Mesothelial cell of epicardium (in vitro differentiated cells): ENCODE measurements around the gene MAD2L2. TPM values are rescaled to one million over a fixed set of nuclear protein-coding genes. Genes with fewer than 3 reads are reported as not detected.

ENCODE experiments used
- DNase-seq, 2 experiments: peaks; one replicate each; pipeline ENCODE4 v3.0.0; 2021; ENCODE audit warnings: low spot score in 2 of 2; ENCODE audit not compliant: unreplicated experiment in 2 of 2
- H3K27ac Mint-ChIP-seq: 2 replicates; pipeline ENCODE4 v1.8.0; 2021; ENCODE audit warnings: mixed read lengths
- H3K27me3 Mint-ChIP-seq: 2 replicates; pipeline ENCODE4 v1.8.0; 2021; ENCODE audit warnings: low read depth, mixed read lengths
- H3K36me3 Mint-ChIP-seq: 2 replicates; pipeline ENCODE4 v1.8.0; 2021; ENCODE audit warnings: mixed read lengths
- H3K4me1 Mint-ChIP-seq: 2 replicates; pipeline ENCODE4 v1.8.0; 2021; ENCODE audit warnings: mixed read lengths
- H3K4me3 Mint-ChIP-seq: 2 replicates; pipeline ENCODE4 v1.8.0; 2021; ENCODE audit warnings: mild to moderate bottlenecking, moderate library complexity, mixed read lengths
- H3K9me3 Mint-ChIP-seq: 2 replicates; pipeline ENCODE4 v1.8.0; 2021; ENCODE audit warnings: mixed read lengths
- CTCF ChIP-seq: fragments of 200-600 bp; sonication (generic); IDR thresholded peaks from one replicate; pipeline ENCODE4 v1.5.0; 2021; ENCODE audit warnings: antibody characterized with exemption; ENCODE audit not compliant: unreplicated experiment
- total RNA-seq: library from RNA; stranded (reverse); gene quantifications from 3 replicates; pipeline ENCODE4 v1.2.1, GENCODE V29; 2021

Gene MAD2L2
- total RNA-seq, 1 donor from 2014 or later = 56.3 TPM

GRCh38 chr1:11628767-11629166, 52.2 kb downstream of the MAD2L2 start:
- Mint-ChIP-seq H3K27me3 (peaks cover 47% of the 10 kb centered on the region), H3K27ac (no peak overlapping the region), H3K4me1 (no peaks in the 10 kb centered on the region), H3K9me3 (no peaks in the 10 kb centered on the region), H3K4me3 (no peak overlapping the region), H3K36me3 (no peaks in the 10 kb centered on the region)
- no peak for TF ChIP-seq CTCF
- DNase-seq = no peak

GRCh38 chr1:11626551-11626950, 54.4 kb downstream of the MAD2L2 start:
- no peak for DNase-seq

More at GRCh38 chr1:11626551-11626950, 54.4 kb downstream of the MAD2L2 start:
- TF ChIP-seq CTCF = no peak
- H3K36me3 Mint-ChIP-seq = no peaks in the 10 kb centered on the region
- H3K4me1 Mint-ChIP-seq = no peaks in the 10 kb centered on the region
- H3K27me3 Mint-ChIP-seq = peaks cover 48% of the 10 kb centered on the region
- H3K4me3 Mint-ChIP-seq = no peak overlapping the region
- H3K9me3 Mint-ChIP-seq = no peaks in the 10 kb centered on the region
- no peak overlapping the region for H3K27ac Mint-ChIP-seq

Other genes with a start within 250 kb of the MAD2L2 start
- gene DISP3, start 202.0 kb downstream of the MAD2L2 start, total RNA-seq = 1.5 to 2.3 TPM (median 2.2 TPM) in 3 replicates
- 2.6 to 3.3 TPM (median 3.1 TPM) in 3 replicates for gene FBXO2, start 26.7 kb downstream of the MAD2L2 start, total RNA-seq
- 33.1 to 39.4 TPM (median 37.3 TPM) in 3 replicates for gene FBXO44, start 26.3 kb downstream of the MAD2L2 start, total RNA-seq
- 4.7 to 5.4 TPM (median 4.9 TPM) in 3 replicates for gene FBXO6, start 16.9 kb downstream of the MAD2L2 start, total RNA-seq
- 1.1 to 1.4 TPM (median 1.4 TPM) in 3 replicates for gene DRAXIN, start 10.6 kb upstream of the MAD2L2 start, total RNA-seq
- gene AGTRAP, start 55.0 kb upstream of the MAD2L2 start, total RNA-seq = 25.8 to 29.4 TPM (median 29.0 TPM) in 3 replicates
- 0.18 to 0.20 TPM in 2 of 3 replicates, not detected in the other for gene C1orf167, start 81.0 kb upstream of the MAD2L2 start, total RNA-seq
- gene MTHFR, start 124.8 kb upstream of the MAD2L2 start, total RNA-seq = 37.7 to 39.6 TPM (median 39.2 TPM) in 3 replicates
- 28.1 to 30.3 TPM (median 29.1 TPM) in 3 replicates for gene CLCN6, start 125.0 kb upstream of the MAD2L2 start, total RNA-seq
- gene NPPA, start 166.6 kb upstream of the MAD2L2 start, total RNA-seq = not detected in 3 replicates
- 1.3 to 2.5 TPM (median 2.3 TPM) in 3 replicates for gene NPPB, start 177.8 kb upstream of the MAD2L2 start, total RNA-seq
- gene KIAA2013, start 245.3 kb upstream of the MAD2L2 start, total RNA-seq = 37.8 to 39.3 TPM (median 37.8 TPM) in 3 replicates